Cardiac fibroblast (primary cell): ENCODE measurements around the gene TMSB4X.
"Not testable (repeated sequence)": the region's sequence is repeated elsewhere in the genome, so short reads cannot be mapped to it uniquely, and the experiment has no call there.

Source experiments
- DNase-seq, 2 donors: peaks; one replicate each; pipeline versions ENCODE4 v3.0.0 to v3.0.0-alpha.2; 2010; ENCODE audit warnings: low read depth in 2 of 2
- H3K4me3 ChIP-seq, 2 donors: replicated peaks in 1 of 2; 1 replicate in 1 of 2; 2 replicates in 1 of 2; pipeline ENCODE4 v1.5.1; 2011; ENCODE audit warnings: low read depth in 2 of 2, low read length in 2 of 2, mild to moderate bottlenecking in 2 of 2, moderate library complexity in 1 of 2
- TF ChIP-seq, protein P1 (sequence below): IDR thresholded peaks from one replicate; pipeline ENCODE4 v1.5.1; 2011; ENCODE audit warnings: low read depth, mild to moderate bottlenecking, low read length, inconsistent platforms

Gene TMSB4X

DNA sequence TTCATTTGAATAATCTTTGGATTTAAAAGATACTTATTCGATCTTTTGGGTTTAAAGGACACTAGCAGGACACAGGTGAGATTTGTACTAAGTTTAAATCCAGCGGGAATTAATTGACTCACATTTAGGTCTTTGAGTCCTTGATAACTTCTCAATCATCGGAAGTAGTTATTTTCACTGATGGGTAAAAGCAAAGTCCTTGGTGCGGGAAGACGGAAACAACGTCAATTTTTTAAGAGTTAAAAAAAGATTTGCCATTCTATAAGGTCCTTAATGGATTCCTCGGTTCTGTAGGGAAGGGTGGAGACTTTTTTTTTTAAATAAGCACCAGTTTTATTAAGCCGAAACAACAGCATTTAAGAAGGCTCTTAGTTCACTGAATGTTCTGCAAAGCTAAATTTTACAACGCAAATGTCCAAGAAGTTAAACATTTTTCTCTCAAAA, 2.9 kb downstream of the TMSB4X start:
- TF ChIP-seq, protein P1, sequence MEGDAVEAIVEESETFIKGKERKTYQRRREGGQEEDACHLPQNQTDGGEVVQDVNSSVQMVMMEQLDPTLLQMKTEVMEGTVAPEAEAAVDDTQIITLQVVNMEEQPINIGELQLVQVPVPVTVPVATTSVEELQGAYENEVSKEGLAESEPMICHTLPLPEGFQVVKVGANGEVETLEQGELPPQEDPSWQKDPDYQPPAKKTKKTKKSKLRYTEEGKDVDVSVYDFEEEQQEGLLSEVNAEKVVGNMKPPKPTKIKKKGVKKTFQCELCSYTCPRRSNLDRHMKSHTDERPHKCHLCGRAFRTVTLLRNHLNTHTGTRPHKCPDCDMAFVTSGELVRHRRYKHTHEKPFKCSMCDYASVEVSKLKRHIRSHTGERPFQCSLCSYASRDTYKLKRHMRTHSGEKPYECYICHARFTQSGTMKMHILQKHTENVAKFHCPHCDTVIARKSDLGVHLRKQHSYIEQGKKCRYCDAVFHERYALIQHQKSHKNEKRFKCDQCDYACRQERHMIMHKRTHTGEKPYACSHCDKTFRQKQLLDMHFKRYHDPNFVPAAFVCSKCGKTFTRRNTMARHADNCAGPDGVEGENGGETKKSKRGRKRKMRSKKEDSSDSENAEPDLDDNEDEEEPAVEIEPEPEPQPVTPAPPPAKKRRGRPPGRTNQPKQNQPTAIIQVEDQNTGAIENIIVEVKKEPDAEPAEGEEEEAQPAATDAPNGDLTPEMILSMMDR: no peak
- peak overlapping the region; percentile 11 to 75 for H3K4me3 ChIP-seq
- no peak for DNase-seq

DNA sequence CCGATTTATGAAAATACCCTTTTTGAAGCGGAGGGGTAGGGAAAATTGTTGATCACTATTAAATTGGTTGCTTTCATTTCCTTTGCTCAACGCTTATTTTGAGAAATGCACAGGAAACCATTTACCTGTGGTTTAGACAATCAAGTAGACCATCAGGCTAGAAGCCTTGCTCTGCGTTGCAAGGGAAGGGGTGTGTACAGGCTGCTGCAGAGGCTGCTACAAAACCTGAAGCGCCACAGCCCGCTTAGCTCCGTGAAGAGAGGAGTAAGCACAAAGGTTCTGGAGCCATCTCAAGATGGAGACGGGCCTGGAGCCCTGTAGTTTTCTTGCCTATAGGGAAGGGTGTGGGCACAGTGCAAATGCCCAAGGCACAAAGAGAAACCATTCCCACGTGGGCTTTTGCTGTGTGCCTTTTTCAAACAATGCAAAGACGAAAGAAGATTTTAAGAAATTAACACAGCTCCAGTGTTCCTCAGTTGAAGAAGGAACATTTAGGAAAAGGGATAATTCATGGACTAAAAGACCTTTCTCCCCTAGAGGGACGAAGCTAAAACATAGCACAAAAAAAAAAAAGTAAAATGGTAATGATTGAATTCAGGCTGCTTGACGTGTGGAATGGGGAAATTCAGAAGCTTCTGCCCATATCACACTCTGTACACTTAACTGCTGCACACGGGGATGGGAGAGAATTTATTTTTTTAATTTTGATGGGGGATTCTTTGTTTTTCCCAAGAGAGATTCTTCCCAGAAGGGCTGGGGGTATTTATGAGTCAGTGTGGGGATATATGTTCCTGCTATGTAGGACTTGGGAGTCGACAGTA, 3.5 kb downstream of the TMSB4X start:
- TF ChIP-seq, protein P1: no peak
- peak overlapping the region in 1 of 2 donors; percentile 75 for H3K4me3 ChIP-seq
- peak; percentile 88 to 91 for DNase-seq

DNA sequence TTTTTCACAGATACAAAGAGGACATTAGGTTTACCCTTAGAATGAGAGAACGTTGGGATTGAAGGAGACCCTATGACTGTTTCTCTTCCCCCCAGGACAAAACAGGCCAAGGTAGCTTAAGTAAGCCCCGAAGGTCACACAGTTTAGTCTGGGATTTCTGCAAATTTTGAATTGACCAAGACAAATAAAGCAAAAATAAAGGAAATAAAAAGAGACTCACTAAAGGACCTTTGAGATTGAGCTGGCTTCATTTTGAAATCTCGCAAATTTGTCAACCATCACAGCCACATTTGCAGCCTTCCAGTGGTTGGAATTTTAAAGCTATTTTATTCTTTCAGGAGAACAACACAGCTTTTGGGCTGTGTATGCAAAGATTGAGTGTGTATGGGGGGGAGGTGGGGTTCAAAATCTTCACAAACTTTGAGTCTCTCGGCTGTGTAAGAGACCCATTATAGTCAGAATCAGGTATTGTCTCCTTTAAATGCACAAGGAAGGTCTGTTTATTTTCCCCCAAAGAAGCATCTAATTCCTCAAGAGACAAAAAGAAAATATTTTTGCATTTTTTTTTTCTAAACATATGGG, 4.2 kb downstream of the TMSB4X start:
- TF ChIP-seq, protein P1: no peak
- H3K4me3 ChIP-seq: no peak overlapping the region
- no peak for DNase-seq

DNA sequence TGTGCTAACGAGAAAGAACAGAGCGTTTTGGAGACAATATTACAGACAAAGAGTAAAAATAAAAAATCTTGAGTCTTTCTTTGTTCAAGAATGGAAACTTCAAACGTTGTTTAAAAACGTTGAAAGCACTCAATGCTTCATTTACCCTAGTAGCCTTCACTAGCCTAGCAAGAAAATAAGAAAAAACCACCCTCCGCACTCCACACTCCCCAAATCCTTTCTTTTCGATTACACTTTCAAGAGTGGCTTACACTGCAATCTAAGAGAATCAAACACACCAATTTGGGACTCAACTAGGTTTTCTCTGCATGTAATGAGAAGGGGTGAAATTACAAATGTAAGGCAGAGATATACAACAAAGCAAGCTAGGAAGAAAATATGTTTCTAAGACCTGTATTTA, 4.7 kb downstream of the TMSB4X start:
- TF ChIP-seq, protein P1: no peak

DNA sequence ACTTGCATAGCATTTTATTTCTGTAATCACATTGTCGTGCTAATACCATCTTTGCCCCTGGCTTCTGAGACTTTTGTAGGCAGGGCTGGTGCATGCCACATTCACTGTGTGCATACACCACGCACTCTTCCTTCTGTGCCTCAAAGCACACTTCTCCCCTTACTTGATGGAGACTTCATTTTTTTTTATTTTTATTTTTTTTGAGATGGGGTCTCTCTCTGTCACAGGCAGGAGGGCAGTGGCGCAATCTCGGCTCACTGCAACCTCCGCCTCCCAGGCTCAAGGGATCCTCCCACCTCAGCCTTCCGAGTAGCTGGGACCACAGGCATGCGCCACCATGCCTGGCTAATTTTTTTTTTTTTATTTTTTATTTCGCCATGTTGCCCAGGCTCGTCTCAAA, 5.1 kb downstream of the TMSB4X start:
- H3K4me3 ChIP-seq, DNase-seq: not testable (repeated sequence)

More for the DNA sequence above, 4.7 kb downstream of the TMSB4X start:
- H3K4me3 ChIP-seq: no peak overlapping the region
- DNase-seq: no peak

DNA sequence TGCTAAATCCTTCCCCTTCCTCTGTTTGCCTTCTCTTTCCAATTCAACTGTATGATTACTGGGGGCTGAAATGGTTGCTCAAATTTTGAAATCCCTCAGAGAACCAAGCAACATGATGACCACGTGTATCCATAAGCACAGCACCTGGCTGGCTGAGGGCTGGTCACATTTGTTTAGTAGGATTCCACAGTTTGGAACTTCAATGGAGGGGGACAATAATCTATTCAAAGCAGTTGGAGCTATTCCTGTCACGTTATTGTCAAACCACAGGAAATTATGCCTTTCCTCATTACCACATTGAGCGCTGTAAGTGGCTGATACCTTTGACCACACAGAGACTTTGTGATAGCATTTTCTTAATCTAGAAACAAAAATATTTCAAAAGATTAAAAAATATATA, 7.0 kb downstream of the TMSB4X start:
- no peak for DNase-seq
- TF ChIP-seq, protein P1: no peak
- no peak overlapping the region for H3K4me3 ChIP-seq

DNA sequence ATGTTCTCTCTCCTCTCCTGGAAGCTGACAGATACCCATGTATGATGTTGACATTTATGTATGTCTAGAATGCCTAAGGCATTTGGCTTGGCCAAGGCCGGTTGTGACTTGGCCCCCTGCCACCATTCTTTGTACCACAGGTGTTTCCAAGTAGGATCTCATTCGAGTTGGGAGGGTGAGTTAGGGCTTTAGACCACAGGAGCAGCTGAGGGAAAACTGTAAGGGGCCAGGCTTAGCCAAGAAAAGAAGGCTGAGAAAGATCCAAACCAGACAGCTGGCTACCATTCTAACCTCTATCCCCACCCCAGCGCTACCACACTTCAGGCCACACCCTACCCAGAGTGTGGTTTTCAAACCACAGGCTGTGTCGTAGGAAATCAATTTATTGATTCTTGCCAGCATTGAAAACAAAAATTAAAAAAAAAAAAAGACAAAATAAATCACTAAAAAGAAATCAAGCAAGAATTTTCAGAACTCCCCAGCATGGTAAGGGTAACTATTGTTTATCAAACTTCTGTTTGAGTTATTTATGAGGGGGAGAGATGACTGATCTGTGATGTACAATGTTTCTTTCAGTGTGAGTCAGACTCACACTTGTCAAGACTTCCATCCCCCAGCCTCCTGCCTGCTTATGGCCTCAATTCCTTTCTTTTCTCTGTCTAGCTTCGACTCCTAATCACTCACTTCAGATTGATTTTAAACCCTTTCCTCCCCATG, 9.9 kb downstream of the TMSB4X start:
- DNase-seq: peak; percentile 52 to 84
- H3K4me3 ChIP-seq: no peak overlapping the region
- TF ChIP-seq, protein P1: no peak
